Measurements from ENCODE around the gene STAT2.
"Not testable (repeated sequence)": the region's sequence is repeated elsewhere in the genome, so short reads cannot be mapped to it uniquely, and the experiment has no call there.

The STAT2 gene

GRCh38 chr12:56359851-56360767 lies at the start of gene STAT2:
TSS of gene STAT2 (minus strand) at chr12:56360107. CDS start at chr12:56356571, 3,536 bp downstream.
- no peak for TF ChIP-seq JUND (IDR thresholded peaks at IDR 0.05; ENCODE audit: low read depth)
- peak; percentile 94 to 100 for DNase-seq (ENCODE audit: low read depth in 1 of 2, low spot score in 1 of 2)
- in situ Hi-C loops (cut with HindIII; ENCODE audit: low pct_unique_long_range_greater_than_20kb, low sequenced_read_pairs), result no loop called here

DNA sequence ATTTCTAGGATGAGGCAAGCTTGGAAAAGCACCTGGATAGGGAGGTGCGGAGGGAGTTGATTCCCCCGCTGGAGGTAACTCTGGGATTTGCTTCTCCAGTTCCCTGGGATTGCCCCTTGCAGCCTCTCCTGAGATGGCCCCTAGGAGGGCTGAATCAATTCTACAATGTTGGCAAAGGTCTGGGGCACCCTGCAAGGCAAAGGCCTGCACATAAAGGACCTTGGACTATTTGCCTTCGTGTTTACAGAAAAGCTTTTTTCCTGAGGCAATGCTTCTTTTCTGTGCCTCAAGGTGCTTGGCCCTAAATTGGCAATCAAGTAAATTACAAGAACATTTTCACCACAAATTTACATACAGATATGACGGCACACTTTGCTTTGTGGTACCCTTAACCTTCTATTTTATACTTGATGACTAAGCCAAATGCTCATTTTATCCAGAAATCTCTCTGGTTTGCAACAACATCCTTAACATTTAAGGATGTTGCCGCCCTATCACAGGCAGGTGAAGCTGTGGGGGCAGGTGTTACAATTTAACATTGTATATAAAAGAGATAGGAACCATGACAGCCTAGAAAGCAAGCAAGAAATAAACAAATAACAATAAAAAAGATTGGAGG lies 49.0 kb upstream of the STAT2 start:
- no peak for DNase-seq (ENCODE audit: low read depth in 1 of 2, low spot score in 1 of 2)
- in situ Hi-C loops (cut with HindIII; ENCODE audit: low pct_unique_long_range_greater_than_20kb, low sequenced_read_pairs), result no loop called here
- TF ChIP-seq JUND (IDR thresholded peaks at IDR 0.05; ENCODE audit: low read depth), result no peak

DNA sequence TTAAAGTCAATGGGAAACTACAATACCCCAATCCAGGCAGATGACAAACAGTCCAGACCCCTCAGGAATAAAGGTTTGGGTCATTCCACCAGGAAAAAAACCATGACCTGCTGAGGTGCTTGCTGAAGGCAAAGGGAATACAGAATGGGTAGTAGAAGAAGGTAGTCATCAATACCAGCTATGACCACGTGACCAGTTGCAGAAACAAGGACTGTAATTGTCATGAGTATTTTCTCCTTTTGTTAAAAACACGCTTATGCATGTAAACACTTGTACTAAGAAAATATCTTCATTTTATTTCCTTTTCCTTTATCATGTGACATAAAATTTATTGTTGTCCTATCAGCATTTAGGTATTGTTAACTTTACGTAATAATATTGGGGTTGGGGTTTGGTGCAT lies 44.3 kb upstream of the STAT2 start:
- in situ Hi-C loops (cut with HindIII; ENCODE audit: low pct_unique_long_range_greater_than_20kb, low sequenced_read_pairs); DNase-seq (ENCODE audit: low read depth in 1 of 2, low spot score in 1 of 2): not testable (repeated sequence)

- DNase-seq (ENCODE audit: low read depth in 1 of 2, low spot score in 1 of 2); in situ Hi-C loops (cut with HindIII; ENCODE audit: low pct_unique_long_range_greater_than_20kb, low sequenced_read_pairs): not testable (repeated sequence)
Measured at GRCh38 chr12:56401612-56402011, 41.7 kb upstream of the STAT2 start.

DNA sequence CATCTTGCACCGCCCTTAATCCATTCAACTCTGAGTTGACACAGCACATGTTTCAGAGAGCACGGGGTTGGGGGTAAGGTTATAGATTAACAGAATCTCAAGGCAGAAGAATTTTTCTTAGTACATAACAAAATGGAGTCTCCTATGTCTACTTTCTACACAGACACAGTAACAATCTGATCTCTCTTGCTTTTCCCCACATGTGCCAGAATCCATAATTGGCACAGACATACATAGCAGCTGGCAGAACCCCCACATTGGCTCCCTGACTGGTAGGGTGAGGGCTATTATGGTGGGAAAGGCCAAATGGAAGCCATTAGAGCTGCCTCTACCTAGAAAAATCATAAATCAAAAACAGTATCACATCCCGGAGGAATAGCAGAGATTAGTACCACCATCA lies 41.2 kb upstream of the STAT2 start:
- DNase-seq (ENCODE audit: low read depth in 1 of 2, low spot score in 1 of 2); in situ Hi-C loops (cut with HindIII; ENCODE audit: low pct_unique_long_range_greater_than_20kb, low sequenced_read_pairs): not testable (repeated sequence)

GRCh38 chr12:56399466-56399865 lies 39.6 kb upstream of the STAT2 start:
- in situ Hi-C loops (cut with HindIII; ENCODE audit: low pct_unique_long_range_greater_than_20kb, low sequenced_read_pairs); DNase-seq (ENCODE audit: low read depth in 1 of 2, low spot score in 1 of 2): not testable (repeated sequence)

DNA sequence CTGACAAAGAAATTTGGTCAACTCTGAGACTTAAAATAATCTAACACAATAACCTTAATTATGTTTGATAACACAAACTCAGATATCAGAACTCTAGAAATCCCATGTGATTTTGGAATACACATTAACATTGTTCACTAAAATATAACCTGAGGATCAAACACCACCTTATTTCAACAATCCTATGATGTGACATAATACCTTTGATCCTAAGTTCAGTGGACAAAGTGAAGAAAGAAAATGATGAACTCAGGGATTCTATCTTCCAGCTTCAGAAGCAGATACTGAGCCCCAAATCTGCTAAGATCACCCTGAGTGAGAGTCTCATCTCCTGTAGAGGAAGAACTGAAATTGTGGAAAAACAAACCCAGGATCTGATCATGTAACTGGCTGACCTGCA lies 38.4 kb upstream of the STAT2 start:
- TF ChIP-seq JUND (IDR thresholded peaks at IDR 0.05; ENCODE audit: low read depth), result no peak
- in situ Hi-C loops (cut with HindIII; ENCODE audit: low pct_unique_long_range_greater_than_20kb, low sequenced_read_pairs), result no loop called here

DNA sequence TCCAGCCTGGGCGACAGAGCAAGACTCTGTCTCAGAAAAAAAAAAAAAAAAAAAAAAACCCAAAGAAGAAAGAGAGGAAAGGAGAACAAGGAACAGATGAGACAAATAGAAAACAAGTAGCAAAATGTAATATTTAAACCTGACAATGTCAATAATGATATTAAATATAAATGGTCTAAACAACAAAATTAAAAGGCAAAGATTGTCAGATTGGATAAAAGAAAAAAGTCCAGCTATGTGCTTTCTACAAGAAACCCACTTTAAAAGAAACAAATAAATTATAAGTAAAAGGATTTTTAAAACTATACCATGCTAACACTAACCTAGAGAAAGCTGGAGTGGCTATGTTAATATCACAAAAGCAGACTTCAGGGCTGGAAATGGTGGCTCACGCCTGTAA lies 32.4 kb upstream of the STAT2 start:
- no peak for DNase-seq (ENCODE audit: low read depth in 1 of 2, low spot score in 1 of 2)
- in situ Hi-C loops (cut with HindIII; ENCODE audit: low pct_unique_long_range_greater_than_20kb, low sequenced_read_pairs), result no loop called here
- no peak for TF ChIP-seq JUND (IDR thresholded peaks at IDR 0.05; ENCODE audit: low read depth)

More for the DNA sequence above, 38.4 kb upstream of the STAT2 start:
- no peak for DNase-seq (ENCODE audit: low read depth in 1 of 2, low spot score in 1 of 2)

GRCh38 chr12:56391721-56392120 lies 31.8 kb upstream of the STAT2 start:
- in situ Hi-C loops (cut with HindIII; ENCODE audit: low pct_unique_long_range_greater_than_20kb, low sequenced_read_pairs), result no loop called here
- no peak for TF ChIP-seq JUND (IDR thresholded peaks at IDR 0.05; ENCODE audit: low read depth)
- DNase-seq (ENCODE audit: low read depth in 1 of 2, low spot score in 1 of 2), result no peak

DNA sequence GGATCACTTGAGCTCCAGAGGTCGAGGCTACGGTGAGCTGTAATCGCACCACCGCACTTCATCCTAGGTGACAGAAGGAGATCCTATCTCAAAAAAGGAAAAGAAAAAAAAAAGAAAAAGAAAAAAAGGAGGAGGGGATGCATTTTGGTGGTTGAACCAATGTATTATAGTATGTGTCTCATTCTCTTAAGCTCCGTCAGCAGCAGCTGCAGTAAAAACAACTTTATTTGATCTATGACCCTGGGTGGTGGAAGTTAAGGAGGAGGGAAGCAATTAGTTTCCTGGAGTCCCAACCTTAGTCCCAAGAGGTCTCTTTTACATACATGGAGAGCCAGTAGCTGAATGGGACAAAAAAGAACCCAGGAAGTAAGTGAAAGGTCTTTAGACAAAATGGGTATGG lies 29.5 kb upstream of the STAT2 start:
- no peak for TF ChIP-seq JUND (IDR thresholded peaks at IDR 0.05; ENCODE audit: low read depth)
- in situ Hi-C loops (cut with HindIII; ENCODE audit: low pct_unique_long_range_greater_than_20kb, low sequenced_read_pairs), result no loop called here
- DNase-seq (ENCODE audit: low read depth in 1 of 2, low spot score in 1 of 2), result no peak

GRCh38 chr12:56387152-56387736 lies 27.3 kb upstream of the STAT2 start:
- no peak for DNase-seq (ENCODE audit: low read depth in 1 of 2, low spot score in 1 of 2)
- TF ChIP-seq JUND (IDR thresholded peaks at IDR 0.05; ENCODE audit: low read depth), result no peak
- in situ Hi-C loops (cut with HindIII; ENCODE audit: low pct_unique_long_range_greater_than_20kb, low sequenced_read_pairs), result no loop called here

- no peak for TF ChIP-seq JUND (IDR thresholded peaks at IDR 0.05; ENCODE audit: low read depth)
- peak in 1 of 2 experiments; percentile 53 for DNase-seq (ENCODE audit: low read depth in 1 of 2, low spot score in 1 of 2)
- in situ Hi-C loops (cut with HindIII; ENCODE audit: low pct_unique_long_range_greater_than_20kb, low sequenced_read_pairs), result no loop called here
Measured at GRCh38 chr12:56385873-56386272, 26.0 kb upstream of the STAT2 start.

- in situ Hi-C loops (cut with HindIII; ENCODE audit: low pct_unique_long_range_greater_than_20kb, low sequenced_read_pairs), result no loop called here
- no peak for TF ChIP-seq JUND (IDR thresholded peaks at IDR 0.05; ENCODE audit: low read depth)
- DNase-seq (ENCODE audit: low read depth in 1 of 2, low spot score in 1 of 2), result no peak
Measured at GRCh38 chr12:56382611-56383010, 22.7 kb upstream of the STAT2 start.
